SK-N-SH treated with all-trans-retinoic acid at 6 μM for 48 hours (cell line): ENCODE data around the gene PCDHB12.

Source experiments
- TCF4 ChIP-seq: fragments of 250-450 bp; sonication (Bioruptor Pico); IDR thresholded peaks from 2 replicates; pipeline ENCODE4 v1.8.0; 2021; ENCODE audit warnings: mild to moderate bottlenecking, moderate library complexity, borderline replicate concordance
- ZNF8 ChIP-seq: fragments of 450-650 bp; formaldehyde crosslinking; IDR thresholded peaks from 2 replicates; pipeline ENCODE4 v1.5.0; 2020; ENCODE audit warnings: mild to moderate bottlenecking, moderate library complexity

DNA sequence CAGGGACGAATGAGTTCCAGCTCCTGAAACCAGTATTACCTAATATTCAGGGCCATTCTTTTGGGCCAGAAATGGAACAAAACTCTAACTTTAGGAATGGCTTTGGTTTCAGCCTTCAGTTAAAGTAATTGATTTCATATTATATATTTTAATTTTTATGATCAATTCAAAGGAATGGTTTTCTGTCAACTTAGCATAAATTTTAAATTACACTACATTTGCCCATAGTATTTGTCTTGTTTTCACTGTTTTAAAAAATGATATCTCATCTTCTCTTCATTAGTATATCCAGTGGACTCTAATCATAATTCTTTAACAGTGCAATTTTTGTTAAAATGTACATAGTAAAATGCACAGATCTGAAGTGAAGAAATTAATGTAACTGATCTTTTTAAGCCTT is 28.2 kb upstream of the PCDHB12 start:
- TF ChIP-seq TCF4 (CRISPR knock-in tag) = no peak
- TF ChIP-seq ZNF8 (CRISPR knock-in tag) = no peak
